H9 (cell line): ENCODE data around the gene ELAC2. TPM values are rescaled to one million over a fixed set of nuclear protein-coding genes. Genes with fewer than 3 reads are reported as not detected.

Source experiments
- DNase-seq: peaks from one replicate; pipeline ENCODE4 v3.0.0-alpha.2; 2017
- H2AFZ ChIP-seq: one replicate; pipeline ENCODE4 v1.6.1; 2013; ENCODE audit warnings: mild to moderate bottlenecking, low read length, control low read depth, moderate library complexity
- H2AK5ac ChIP-seq: 2 replicates; pipeline ENCODE4 v1.6.1; 2013; ENCODE audit warnings: low read length, control low read depth, mixed read lengths; ENCODE audit not compliant: insufficient read length
- H2BK120ac ChIP-seq: one replicate; pipeline ENCODE4 v1.6.1; 2013; ENCODE audit warnings: low read depth, mild to moderate bottlenecking, low read length, control low read depth, inconsistent platforms; ENCODE audit not compliant: poor library complexity, severe bottlenecking
- H2BK12ac ChIP-seq: 2 replicates; pipeline ENCODE4 v1.6.1; 2013; ENCODE audit warnings: low read length, control low read depth, mixed read lengths, low read depth; ENCODE audit not compliant: insufficient read length
- H2BK15ac ChIP-seq: 2 replicates; pipeline ENCODE4 v1.6.1; 2013; ENCODE audit warnings: low read depth, low read length, control low read depth
- H2BK20ac ChIP-seq: one replicate; pipeline ENCODE4 v1.6.1; 2013; ENCODE audit warnings: low read depth, mild to moderate bottlenecking, low read length, control low read depth, inconsistent platforms; ENCODE audit not compliant: poor library complexity, severe bottlenecking
- H2BK5ac ChIP-seq: 2 replicates; pipeline ENCODE4 v1.6.1; 2013; ENCODE audit warnings: low read length, control low read depth, mixed read lengths; ENCODE audit not compliant: insufficient read length
- H3K14ac ChIP-seq: 2 replicates; pipeline ENCODE4 v1.6.1; 2013; ENCODE audit warnings: low read length, control low read depth; ENCODE audit not compliant: insufficient read depth
- H3K18ac ChIP-seq: 2 replicates; pipeline ENCODE4 v1.6.1; 2013; ENCODE audit warnings: low read depth, mild to moderate bottlenecking, mixed read lengths, low read length, control low read depth; ENCODE audit not compliant: insufficient read length
- H3K23ac ChIP-seq: 2 replicates; pipeline ENCODE4 v1.6.1; 2013; ENCODE audit warnings: low read length, control low read depth, mixed read lengths, low read depth; ENCODE audit not compliant: insufficient read length
- H3K23me2 ChIP-seq: 2 replicates; pipeline ENCODE4 v1.6.1; 2013; ENCODE audit warnings: low read depth, mild to moderate bottlenecking, mixed read lengths, low read length, control low read depth; ENCODE audit not compliant: insufficient read length, poor library complexity, severe bottlenecking
- H3K27ac ChIP-seq: 2 replicates; pipeline ENCODE4 v1.5.1; 2013; ENCODE audit warnings: low read length, control low read depth, mixed read lengths, low read depth; ENCODE audit not compliant: insufficient read length
- H3K27me3 ChIP-seq: 2 replicates; pipeline ENCODE4 v1.6.1; 2013; ENCODE audit warnings: low read length, control low read depth, inconsistent platforms; ENCODE audit not compliant: insufficient read depth
- H3K4ac ChIP-seq: 2 replicates; pipeline ENCODE4 v1.6.1; 2013; ENCODE audit warnings: low read depth, mild to moderate bottlenecking, control low read depth, inconsistent platforms, low read length, moderate library complexity
- H3K4me1 ChIP-seq: 2 replicates; pipeline ENCODE4 v1.6.1; 2013; ENCODE audit warnings: low read length, control low read depth, inconsistent platforms; ENCODE audit not compliant: insufficient read depth
- H3K4me2 ChIP-seq: 2 replicates; pipeline ENCODE4 v1.6.1; 2013; ENCODE audit warnings: low read length, control low read depth, mixed read lengths; ENCODE audit not compliant: insufficient read length, insufficient read depth
- H3K56ac ChIP-seq: 2 replicates; pipeline ENCODE4 v1.6.1; 2013; ENCODE audit warnings: low read depth, mild to moderate bottlenecking, mixed read lengths, low read length, control low read depth; ENCODE audit not compliant: insufficient read length
- H3K79me1 ChIP-seq: 2 replicates; pipeline ENCODE4 v1.6.1; 2013; ENCODE audit warnings: low read depth, mild to moderate bottlenecking, moderate library complexity, low read length, control low read depth, inconsistent platforms; ENCODE audit not compliant: insufficient read depth, poor library complexity, severe bottlenecking
- H3K79me2 ChIP-seq: 2 replicates; pipeline ENCODE4 v1.6.1; 2013; ENCODE audit warnings: low read length, control low read depth, inconsistent platforms; ENCODE audit not compliant: insufficient read depth
- H3K9ac ChIP-seq: 2 replicates; pipeline ENCODE4 v1.6.1; 2013; ENCODE audit warnings: low read length, control low read depth, mixed read lengths; ENCODE audit not compliant: insufficient read length; ENCODE audit errors: extremely low read depth
- H3K9me3 ChIP-seq: one replicate; pipeline ENCODE4 v1.6.1; 2013; ENCODE audit warnings: low read depth, low read length, inconsistent platforms; ENCODE audit not compliant: control insufficient read depth
- H3T11ph ChIP-seq: one replicate; pipeline ENCODE4 v1.6.1; 2013; ENCODE audit warnings: mild to moderate bottlenecking, low read length, control low read depth, inconsistent platforms
- H4K20me1 ChIP-seq: one replicate; pipeline ENCODE4 v1.6.1; 2013; ENCODE audit not compliant: control insufficient read depth, insufficient read length, insufficient read depth
- H4K5ac ChIP-seq: 2 replicates; pipeline ENCODE4 v1.6.1; 2013; ENCODE audit warnings: low read depth, mild to moderate bottlenecking, mixed read lengths, low read length, control low read depth; ENCODE audit not compliant: insufficient read length
- H4K8ac ChIP-seq: replicated peaks from 2 replicates; pipeline ENCODE4 v1.6.1; 2013; ENCODE audit warnings: low read length, control low read depth, mixed read lengths, low read depth; ENCODE audit not compliant: insufficient read length
- H4K91ac ChIP-seq: 2 replicates; pipeline ENCODE4 v1.6.1; 2013; ENCODE audit warnings: low read depth, mild to moderate bottlenecking, moderate library complexity, mixed read lengths, low read length, control low read depth; ENCODE audit not compliant: insufficient read length
- H3K27ac Mint-ChIP-seq, 3 experiments: 2 replicates in 2 of 3; 3 replicates in 1 of 3; pipeline ENCODE4 v1.8.0; 2020 to 2021; ENCODE audit warnings: mixed read lengths in 3 of 3, mild to moderate bottlenecking in 1 of 3, moderate library complexity in 1 of 3
- H3K27me3 Mint-ChIP-seq: 2 replicates; pipeline ENCODE4 v1.8.0; 2021; ENCODE audit warnings: low read depth, mild to moderate bottlenecking, moderate library complexity, mixed read lengths
- H3K36me3 Mint-ChIP-seq, 3 experiments: 2 replicates in 2 of 3; 3 replicates in 1 of 3; pipeline ENCODE4 v1.8.0; 2020 to 2021; ENCODE audit warnings: low read depth in 3 of 3, mixed read lengths in 3 of 3; ENCODE audit not compliant: insufficient read depth in 1 of 3
- H3K4me1 Mint-ChIP-seq, 2 experiments: 2 replicates each; pipeline ENCODE4 v1.8.0; 2020; ENCODE audit warnings: mixed read lengths in 2 of 2
- H3K4me3 Mint-ChIP-seq, 2 experiments: 2 replicates in 1 of 2; 3 replicates in 1 of 2; pipeline ENCODE4 v1.8.0; 2020 to 2021; ENCODE audit warnings: mild to moderate bottlenecking in 2 of 2, mixed read lengths in 2 of 2, moderate library complexity in 1 of 2
- H3K9me3 Mint-ChIP-seq, 2 experiments: 2 replicates in 1 of 2; 3 replicates in 1 of 2; pipeline ENCODE4 v1.8.0; 2020; ENCODE audit warnings: mild to moderate bottlenecking in 2 of 2, mixed read lengths in 2 of 2, moderate library complexity in 1 of 2
- CTCF ChIP-seq: fragments of 200-600 bp; sonication (generic); conservative IDR thresholded peaks from 3 replicates; pipeline ENCODE4 v1.8.0; 2021; ENCODE audit warnings: antibody characterized with exemption, mild to moderate bottlenecking
- WGBS: extraction: QIAGEN DNeasy Blood & Tissue Kit; methylation state at CpG from one replicate; pipeline ENCODE4 v1.1.7; 2013; ENCODE audit warnings: missing lambda C conversion rate, low lambda C conversion rate, mixed read lengths; ENCODE audit not compliant: insufficient read length; ENCODE audit errors: extremely low coverage; 5-methylcytosine and 5-hydroxymethylcytosine counted together
- total RNA-seq: library from RNA; stranded (reverse); gene quantifications from 2 replicates; pipeline ENCODE4 v1.2.1, GENCODE V29; 2021

Gene ELAC2
- total RNA-seq, 1 experiment from 2014 or later = 90.7 TPM

GRCh38 chr17:13002761-13003453, 14.9 kb downstream of the ELAC2 start:
- no peak overlapping the region for H3K18ac ChIP-seq
- peak; percentile 78 for DNase-seq
- no peak overlapping the region for H3K27ac ChIP-seq
- H3K79me1 ChIP-seq = no peaks in the 10 kb centered on the region
- H3K79me2 ChIP-seq = no peaks in the 10 kb centered on the region
- no peak overlapping the region; the same call in 1 of the 2 replicates for H3K4ac ChIP-seq
- no peak overlapping the region for H3K9ac ChIP-seq
- H3K23ac ChIP-seq = no peak overlapping the region
- H3K9me3 ChIP-seq = no peaks in the 10 kb centered on the region
- H3K27me3 ChIP-seq = no peaks in the 10 kb centered on the region
- H2BK5ac ChIP-seq = no peak overlapping the region
- no peak overlapping the region for H2BK120ac ChIP-seq
- H3K56ac ChIP-seq = no peak overlapping the region
- no peak overlapping the region for H4K5ac ChIP-seq
- no peak overlapping the region for H2BK15ac ChIP-seq
- no peaks in the 10 kb centered on the region for H4K20me1 ChIP-seq
- no peak overlapping the region for H3K4me3 Mint-ChIP-seq
- no peak overlapping the region for H3K27ac Mint-ChIP-seq
- H3K14ac ChIP-seq = no peak overlapping the region
- no peaks in the 10 kb centered on the region for H3K4me1 ChIP-seq
- no peak overlapping the region for H3K4me2 ChIP-seq
- WGBS = no CpG with 5 or more reads among the region's 15 CpGs
- no peak overlapping the region for H2BK12ac ChIP-seq
- H2AK5ac ChIP-seq = no peak overlapping the region
- H3K36me3 Mint-ChIP-seq = peaks cover 27 to 68% (median 54%) of the 10 kb centered on the region in 3 experiments; a peak in 6 of 7 replicates
- H2AFZ ChIP-seq = no peak overlapping the region
- no peak overlapping the region for H3T11ph ChIP-seq
- H3K9me3 Mint-ChIP-seq = no peaks in the 10 kb centered on the region
- H4K91ac ChIP-seq = no peak overlapping the region
- H3K27me3 Mint-ChIP-seq = no peaks in the 10 kb centered on the region
- peak; percentile 89 for TF ChIP-seq CTCF
- H4K8ac ChIP-seq = no peak overlapping the region
- no peaks in the 10 kb centered on the region for H3K23me2 ChIP-seq
- H3K4me1 Mint-ChIP-seq = no peaks in the 10 kb centered on the region
- H2BK20ac ChIP-seq = no peak overlapping the region
